GM23338 (cell line): ENCODE results near the gene TOPAZ1. TPM values are rescaled to one million over a fixed set of nuclear protein-coding genes. Genes with fewer than 3 reads are reported as not detected.

ENCODE experiments used
- ATAC-seq: fragments of 200-7000 bp; cut with Tn5 transposase; 3 replicates; pipeline ENCODE4 v1.9.1; 2020
- DNase-seq: peaks from one replicate; pipeline ENCODE4 v3.0.0-alpha.2; 2015; ENCODE audit warnings: low spot score
- H2AFZ ChIP-seq: fragments of 200-600 bp; sonication (generic); 2 replicates; pipeline ENCODE4 v1.8.0; 2016; ENCODE audit warnings: antibody characterized with exemption, mild to moderate bottlenecking, moderate library complexity
- H3F3A ChIP-seq: fragments of 200-600 bp; sonication (generic); replicated peaks from 2 replicates; pipeline ENCODE4 v1.8.0; 2017; ENCODE audit warnings: antibody characterized with exemption, mixed run types, low read depth
- H3K27ac ChIP-seq: fragments of 200-600 bp; sonication (generic); 2 replicates; pipeline ENCODE4 v1.6.1; 2016; ENCODE audit warnings: low read depth
- H3K27me3 ChIP-seq: fragments of 200-600 bp; sonication (generic); 2 replicates; pipeline ENCODE4 v1.8.0; 2016; ENCODE audit warnings: mild to moderate bottlenecking, mixed run types, moderate library complexity; ENCODE audit not compliant: insufficient read depth
- H3K36me3 ChIP-seq: fragments of 200-600 bp; sonication (generic); 2 replicates; pipeline ENCODE4 v1.8.0; 2016; ENCODE audit warnings: mild to moderate bottlenecking; ENCODE audit not compliant: insufficient read depth
- H3K4me1 ChIP-seq: fragments of 200-600 bp; sonication (generic); 2 replicates; pipeline ENCODE4 v1.8.0; 2016; ENCODE audit warnings: mild to moderate bottlenecking, moderate library complexity; ENCODE audit not compliant: insufficient read depth
- H3K4me2 ChIP-seq: fragments of 200-600 bp; sonication (generic); 2 replicates; pipeline ENCODE4 v1.7.1; 2017; ENCODE audit warnings: mixed run types
- H3K4me3 ChIP-seq: fragments of 200-600 bp; sonication (generic); 2 replicates; pipeline ENCODE4 v1.6.1; 2016; ENCODE audit warnings: mixed run types
- H3K79me2 ChIP-seq: fragments of 200-600 bp; sonication (generic); replicated peaks from 2 replicates; pipeline ENCODE4 v1.8.0; 2017; ENCODE audit warnings: mild to moderate bottlenecking; ENCODE audit not compliant: insufficient read depth
- H3K9me2 ChIP-seq: fragments of 200-600 bp; sonication (generic); 2 replicates; pipeline ENCODE4 v1.8.0; 2017; ENCODE audit not compliant: insufficient read depth
- H4K20me1 ChIP-seq: fragments of 200-600 bp; sonication (generic); replicated peaks from 2 replicates; pipeline ENCODE4 v1.8.0; 2017; ENCODE audit warnings: mild to moderate bottlenecking; ENCODE audit not compliant: insufficient read depth
- H3K27ac Mint-ChIP-seq: 2 replicates; pipeline ENCODE4 v1.8.0; 2020; ENCODE audit warnings: inconsistent platforms, mild to moderate bottlenecking, moderate library complexity, mixed read lengths
- H3K27me3 Mint-ChIP-seq: 3 replicates; pipeline ENCODE4 v1.8.0; 2022; ENCODE audit warnings: low read depth, mild to moderate bottlenecking, moderate library complexity, mixed read lengths, inconsistent platforms; ENCODE audit not compliant: insufficient read depth, poor library complexity
- H3K36me3 Mint-ChIP-seq: 3 replicates; pipeline ENCODE4 v1.8.0; 2021; ENCODE audit warnings: low read depth, mild to moderate bottlenecking, inconsistent platforms, moderate library complexity, mixed read lengths
- H3K4me1 Mint-ChIP-seq: 3 replicates; pipeline ENCODE4 v1.8.0; 2020; ENCODE audit warnings: mild to moderate bottlenecking, inconsistent platforms, mixed read lengths
- H3K4me3 Mint-ChIP-seq: 3 replicates; pipeline ENCODE4 v1.8.0; 2021; ENCODE audit warnings: moderate library complexity, mild to moderate bottlenecking, inconsistent platforms, mixed read lengths
- H3K9me3 Mint-ChIP-seq: 3 replicates; pipeline ENCODE4 v1.8.0; 2020; ENCODE audit warnings: moderate library complexity, mild to moderate bottlenecking, inconsistent platforms, mixed read lengths
- CREB1 ChIP-seq: fragments of 250-450 bp; sonication (Bioruptor Pico); IDR thresholded peaks from 2 replicates; pipeline ENCODE4 v1.5.0; 2020; ENCODE audit warnings: low read depth, mild to moderate bottlenecking, moderate library complexity
- EZH2 ChIP-seq: fragments of 200-600 bp; sonication (generic); IDR thresholded peaks from one replicate; pipeline ENCODE4 v1.8.0; 2017; ENCODE audit warnings: antibody characterized with exemption, mild to moderate bottlenecking, low read depth; ENCODE audit not compliant: unreplicated experiment
- EZH2phosphoT487 ChIP-seq: fragments of 200-600 bp; sonication (generic); IDR thresholded peaks from one replicate; pipeline ENCODE4 v1.8.1; 2018; ENCODE audit warnings: antibody characterized with exemption; ENCODE audit not compliant: unreplicated experiment
- JUNB ChIP-seq: IDR thresholded peaks from one replicate; pipeline ENCODE4 v1.6.1; 2016; ENCODE audit warnings: antibody characterized with exemption; ENCODE audit not compliant: unreplicated experiment
- NANOG ChIP-seq: IDR thresholded peaks from 2 replicates; pipeline ENCODE4 v1.6.1; 2016; ENCODE audit warnings: antibody characterized with exemption, borderline replicate concordance
- STAT1 ChIP-seq: IDR thresholded peaks from one replicate; pipeline ENCODE4 v1.6.1; 2016; ENCODE audit warnings: antibody characterized with exemption; ENCODE audit not compliant: unreplicated experiment
- ZNF114 ChIP-seq: fragments of 250-450 bp; sonication (Bioruptor Pico); IDR thresholded peaks from 2 replicates; pipeline ENCODE4 v1.5.0; 2020; ENCODE audit warnings: mild to moderate bottlenecking, moderate library complexity
- ZNF331 ChIP-seq: fragments of 250-450 bp; sonication (Bioruptor Pico); IDR thresholded peaks from 2 replicates; pipeline ENCODE4 v1.5.0; 2020; ENCODE audit warnings: low read depth, mild to moderate bottlenecking, moderate library complexity
- ZNF462 ChIP-seq: fragments of 250-450 bp; sonication (Bioruptor Pico); IDR thresholded peaks from 2 replicates; pipeline ENCODE4 v1.5.0; 2020; ENCODE audit warnings: mild to moderate bottlenecking, moderate library complexity
- polyA plus RNA-seq: library from polyadenylated mRNA; unstranded; fragments of >200 nt; fragmentation: Nextera tagmentation; extraction: Ambion mirVana; gene quantifications from 2 replicates; pipeline ENCODE4 v1.2.1, GENCODE V29; 2016
- total RNA-seq: library from RNA; depleted of rRNA; stranded (reverse); fragments of >200 nt; shearing (Covaris generic); gene quantifications from 2 replicates; pipeline ENCODE4 v1.2.3, GENCODE V29; 2014
- TF ChIP-seq, protein P1 (sequence below): IDR thresholded peaks from one replicate; pipeline ENCODE4 v1.6.1; 2018; ENCODE audit warnings: antibody characterized with exemption; ENCODE audit not compliant: unreplicated experiment
- TF ChIP-seq, protein P2 (sequence below): IDR thresholded peaks from 2 replicates; pipeline ENCODE4 v1.6.1; 2016; ENCODE audit warnings: antibody characterized with exemption

Gene TOPAZ1
- total and polyA plus RNA-seq, 2 experiments from 2014 or later: not detected

DNA sequence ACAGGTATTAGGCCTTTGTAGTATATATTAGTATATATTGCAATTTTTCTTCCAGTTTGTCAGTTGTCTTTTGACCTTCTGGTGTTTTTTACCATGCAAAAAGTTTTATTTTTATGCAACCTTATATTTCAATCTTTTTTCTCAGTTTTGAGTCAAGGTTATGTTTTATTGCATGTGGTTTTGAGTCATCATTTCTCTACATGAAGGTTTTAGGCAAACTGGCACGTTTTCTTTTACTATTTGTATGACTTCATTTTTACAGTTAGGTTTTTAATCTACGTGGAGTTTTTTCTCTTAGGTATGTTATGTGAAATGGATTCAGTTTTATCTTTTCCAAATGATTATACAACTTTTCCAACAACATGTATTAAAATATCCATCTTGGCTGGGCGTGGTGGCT is 60.1 kb downstream of the TOPAZ1 start (continued):
- no peak for TF ChIP-seq ZNF462

GRCh38 chr3:44309500-44309899 is 67.8 kb downstream of the TOPAZ1 start:
- Mint-ChIP-seq H3K36me3 (no peaks in the 10 kb centered on the region), H3K4me1 (no peaks in the 10 kb centered on the region), H3K27ac (no peak overlapping the region), H3K27me3 (no peaks in the 10 kb centered on the region), H3K9me3 (no peaks in the 10 kb centered on the region), H3K4me3 (no peak overlapping the region)
- Histone ChIP-seq H3K4me3 (no peak overlapping the region), H2AFZ (no peak overlapping the region), H3K4me2 (no peak overlapping the region), H3K27me3 (no peaks in the 10 kb centered on the region), H3K27ac (no peak overlapping the region), H3K36me3 (no peaks in the 10 kb centered on the region), H3K79me2 (no peaks in the 10 kb centered on the region), H3K9me2 (no peaks in the 10 kb centered on the region), H4K20me1 (no peaks in the 10 kb centered on the region), H3F3A (no peaks in the 10 kb centered on the region), H3K4me1 (no peaks in the 10 kb centered on the region)
- DNase-seq: no peak
- no peak for ATAC-seq
- no peak for TF ChIP-seq STAT1
- no peak for TF ChIP-seq EZH2
- no peak for TF ChIP-seq CREB1 (CRISPR knock-in tag)
- TF ChIP-seq ZNF114 (CRISPR knock-in tag): no peak
- TF ChIP-seq, protein P1, sequence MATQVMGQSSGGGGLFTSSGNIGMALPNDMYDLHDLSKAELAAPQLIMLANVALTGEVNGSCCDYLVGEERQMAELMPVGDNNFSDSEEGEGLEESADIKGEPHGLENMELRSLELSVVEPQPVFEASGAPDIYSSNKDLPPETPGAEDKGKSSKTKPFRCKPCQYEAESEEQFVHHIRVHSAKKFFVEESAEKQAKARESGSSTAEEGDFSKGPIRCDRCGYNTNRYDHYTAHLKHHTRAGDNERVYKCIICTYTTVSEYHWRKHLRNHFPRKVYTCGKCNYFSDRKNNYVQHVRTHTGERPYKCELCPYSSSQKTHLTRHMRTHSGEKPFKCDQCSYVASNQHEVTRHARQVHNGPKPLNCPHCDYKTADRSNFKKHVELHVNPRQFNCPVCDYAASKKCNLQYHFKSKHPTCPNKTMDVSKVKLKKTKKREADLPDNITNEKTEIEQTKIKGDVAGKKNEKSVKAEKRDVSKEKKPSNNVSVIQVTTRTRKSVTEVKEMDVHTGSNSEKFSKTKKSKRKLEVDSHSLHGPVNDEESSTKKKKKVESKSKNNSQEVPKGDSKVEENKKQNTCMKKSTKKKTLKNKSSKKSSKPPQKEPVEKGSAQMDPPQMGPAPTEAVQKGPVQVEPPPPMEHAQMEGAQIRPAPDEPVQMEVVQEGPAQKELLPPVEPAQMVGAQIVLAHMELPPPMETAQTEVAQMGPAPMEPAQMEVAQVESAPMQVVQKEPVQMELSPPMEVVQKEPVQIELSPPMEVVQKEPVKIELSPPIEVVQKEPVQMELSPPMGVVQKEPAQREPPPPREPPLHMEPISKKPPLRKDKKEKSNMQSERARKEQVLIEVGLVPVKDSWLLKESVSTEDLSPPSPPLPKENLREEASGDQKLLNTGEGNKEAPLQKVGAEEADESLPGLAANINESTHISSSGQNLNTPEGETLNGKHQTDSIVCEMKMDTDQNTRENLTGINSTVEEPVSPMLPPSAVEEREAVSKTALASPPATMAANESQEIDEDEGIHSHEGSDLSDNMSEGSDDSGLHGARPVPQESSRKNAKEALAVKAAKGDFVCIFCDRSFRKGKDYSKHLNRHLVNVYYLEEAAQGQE: no peak
- TF ChIP-seq, protein P2, sequence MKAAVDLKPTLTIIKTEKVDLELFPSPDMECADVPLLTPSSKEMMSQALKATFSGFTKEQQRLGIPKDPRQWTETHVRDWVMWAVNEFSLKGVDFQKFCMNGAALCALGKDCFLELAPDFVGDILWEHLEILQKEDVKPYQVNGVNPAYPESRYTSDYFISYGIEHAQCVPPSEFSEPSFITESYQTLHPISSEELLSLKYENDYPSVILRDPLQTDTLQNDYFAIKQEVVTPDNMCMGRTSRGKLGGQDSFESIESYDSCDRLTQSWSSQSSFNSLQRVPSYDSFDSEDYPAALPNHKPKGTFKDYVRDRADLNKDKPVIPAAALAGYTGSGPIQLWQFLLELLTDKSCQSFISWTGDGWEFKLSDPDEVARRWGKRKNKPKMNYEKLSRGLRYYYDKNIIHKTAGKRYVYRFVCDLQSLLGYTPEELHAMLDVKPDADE: no peak
- TF ChIP-seq NANOG: no peak
- TF ChIP-seq JUNB: no peak
- TF ChIP-seq EZH2phosphoT487: no peak
- TF ChIP-seq ZNF331: no peak
